ENCODE data around the gene TMEM125. TPM values are rescaled to one million over a fixed set of nuclear protein-coding genes. Genes with fewer than 3 reads are reported as not detected.

Gene TMEM125
- total RNA-seq, 6 donors from 2014 or later, result 144 to 302 (median 227) TPM

DNA sequence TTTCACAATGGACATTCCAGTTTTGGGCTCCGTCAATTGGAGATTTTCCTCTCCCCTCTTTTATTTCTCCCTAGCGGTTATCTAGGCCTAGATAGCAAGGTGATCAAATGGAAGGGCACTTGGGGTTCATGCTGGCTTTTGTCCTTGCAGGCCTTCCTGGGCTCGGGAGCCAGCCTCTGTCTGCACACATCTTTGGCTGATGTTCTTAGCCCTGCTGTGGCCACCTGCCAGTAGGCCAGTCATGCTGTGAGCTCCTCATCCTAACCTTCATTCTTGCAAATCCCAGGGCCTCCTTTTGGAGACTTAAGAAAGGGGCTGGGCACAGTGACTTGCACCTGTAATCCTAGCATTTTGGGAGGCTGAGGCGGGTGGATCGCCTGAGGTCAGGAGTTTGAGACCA is 44.5 kb downstream of the TMEM125 start:
- ATAC-seq (ENCODE audit: low FRiP score in 2 of 2), result no peak
- 92 to 94% methylated on average over 5 of the region's 5 CpGs for WGBS, 2 donors
- H3K4me3 ChIP-seq, result no peak overlapping the region
- TF ChIP-seq EP300 (IDR thresholded peaks at IDR 0.05) (no peak), POLR2AphosphoS5 (IDR thresholded peaks at IDR 0.05) (no peak), POLR2A (IDR thresholded peaks at IDR 0.05) (no peak)
- TF ChIP-seq, protein P1, sequence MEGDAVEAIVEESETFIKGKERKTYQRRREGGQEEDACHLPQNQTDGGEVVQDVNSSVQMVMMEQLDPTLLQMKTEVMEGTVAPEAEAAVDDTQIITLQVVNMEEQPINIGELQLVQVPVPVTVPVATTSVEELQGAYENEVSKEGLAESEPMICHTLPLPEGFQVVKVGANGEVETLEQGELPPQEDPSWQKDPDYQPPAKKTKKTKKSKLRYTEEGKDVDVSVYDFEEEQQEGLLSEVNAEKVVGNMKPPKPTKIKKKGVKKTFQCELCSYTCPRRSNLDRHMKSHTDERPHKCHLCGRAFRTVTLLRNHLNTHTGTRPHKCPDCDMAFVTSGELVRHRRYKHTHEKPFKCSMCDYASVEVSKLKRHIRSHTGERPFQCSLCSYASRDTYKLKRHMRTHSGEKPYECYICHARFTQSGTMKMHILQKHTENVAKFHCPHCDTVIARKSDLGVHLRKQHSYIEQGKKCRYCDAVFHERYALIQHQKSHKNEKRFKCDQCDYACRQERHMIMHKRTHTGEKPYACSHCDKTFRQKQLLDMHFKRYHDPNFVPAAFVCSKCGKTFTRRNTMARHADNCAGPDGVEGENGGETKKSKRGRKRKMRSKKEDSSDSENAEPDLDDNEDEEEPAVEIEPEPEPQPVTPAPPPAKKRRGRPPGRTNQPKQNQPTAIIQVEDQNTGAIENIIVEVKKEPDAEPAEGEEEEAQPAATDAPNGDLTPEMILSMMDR (IDR thresholded peaks at IDR 0.05), result no peak
- H3K36me3 ChIP-seq, result peaks cover 0 to 49% (median 12%) of the 10 kb centered on the region in 4 donors
- H3K27ac ChIP-seq, result no peak overlapping the region
- H3K27me3 ChIP-seq, result no peaks in the 10 kb centered on the region
- no peak for DNase-seq
- H3K9me3 ChIP-seq, result no peaks in the 10 kb centered on the region
- H3K4me1 ChIP-seq, result peaks cover 0 to 6% (median 5%) of the 10 kb centered on the region in 4 donors

DNA sequence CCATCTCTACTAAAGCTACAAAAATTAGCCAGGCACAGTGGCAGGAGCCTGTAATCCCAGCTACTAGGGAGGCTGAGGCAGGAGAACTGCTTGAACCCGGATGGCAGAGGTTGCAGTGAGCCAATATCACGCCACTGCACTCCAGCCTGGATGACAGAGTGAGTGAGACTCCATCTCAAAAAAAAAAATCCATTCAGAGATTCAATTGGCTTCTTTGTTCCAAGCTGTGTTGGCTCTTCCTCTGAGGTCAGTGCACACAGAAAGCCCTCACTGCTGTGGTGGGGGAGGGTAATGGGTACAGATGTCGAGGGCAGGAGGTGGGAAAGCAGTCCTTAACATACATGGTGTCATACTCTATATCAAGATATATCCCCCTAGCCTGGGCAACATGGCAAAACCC is 45.7 kb downstream of the TMEM125 start:
- TF ChIP-seq POLR2AphosphoS5 (IDR thresholded peaks at IDR 0.05) (no peak), POLR2A (IDR thresholded peaks at IDR 0.05) (no peak), EP300 (IDR thresholded peaks at IDR 0.05) (no peak)
- TF ChIP-seq, protein P1 (IDR thresholded peaks at IDR 0.05), result no peak
- no peaks in the 10 kb centered on the region for H3K4me1 ChIP-seq
- ATAC-seq (ENCODE audit: low FRiP score in 2 of 2) (no peak), DNase-seq (no peak)
- no peaks in the 10 kb centered on the region for H3K9me3 ChIP-seq
- H3K36me3 ChIP-seq, result peaks cover 0 to 53% (median 17%) of the 10 kb centered on the region in 4 donors
- no peaks in the 10 kb centered on the region for H3K27me3 ChIP-seq
- H3K27ac ChIP-seq, result no peak overlapping the region
- 86 to 92% methylated on average over 3 of the region's 3 CpGs for WGBS, 2 donors
- H3K4me3 ChIP-seq, result no peak overlapping the region

DNA sequence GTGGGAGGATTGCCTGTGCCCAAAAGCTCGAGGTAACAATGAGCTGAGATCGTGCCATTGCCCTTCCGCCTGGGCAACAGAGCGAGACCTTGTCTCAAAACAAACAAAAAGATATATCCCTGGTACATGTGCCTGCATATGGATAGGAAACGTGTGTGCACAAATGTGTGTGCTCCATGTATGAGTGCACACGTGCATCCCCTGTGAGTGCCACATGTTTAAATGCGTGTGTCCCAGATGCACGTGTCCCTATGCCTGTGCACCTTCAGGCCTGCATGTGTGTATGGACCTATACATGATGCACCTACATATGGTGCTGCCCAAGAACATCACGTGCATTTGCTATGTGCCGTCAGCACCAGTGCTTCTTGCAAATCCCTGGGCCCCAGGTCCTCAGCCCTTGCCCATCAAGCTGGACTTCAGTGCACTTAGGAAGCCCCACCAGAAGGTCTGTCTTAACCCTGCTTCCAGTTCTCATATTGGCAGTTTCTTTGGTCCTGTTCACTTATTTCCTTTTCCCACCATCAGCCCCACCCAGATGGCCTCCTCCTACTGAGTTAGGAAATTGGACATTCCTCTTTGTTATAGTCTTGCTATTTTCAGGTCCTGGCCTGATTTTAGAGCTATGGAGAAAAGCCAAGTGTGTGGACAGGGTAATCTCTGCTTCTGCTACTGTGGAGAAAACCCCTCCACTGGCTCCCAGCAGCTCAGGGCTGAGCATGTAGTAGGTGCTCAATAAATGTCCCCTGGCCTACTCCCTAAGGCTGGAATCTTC is 46.4 kb downstream of the TMEM125 start:
- Histone ChIP-seq H3K27ac (no peak overlapping the region), H3K27me3 (no peaks in the 10 kb centered on the region), H3K4me3 (no peak overlapping the region), H3K9me3 (no peaks in the 10 kb centered on the region), H3K36me3 (peaks cover 0 to 55% (median 18%) of the 10 kb centered on the region in 4 donors), H3K4me1 (no peaks in the 10 kb centered on the region)
- TF ChIP-seq, protein P1 (IDR thresholded peaks at IDR 0.05), result no peak
- TF ChIP-seq POLR2AphosphoS5 (IDR thresholded peaks at IDR 0.05), result no peak
- no peak for TF ChIP-seq EP300 (IDR thresholded peaks at IDR 0.05)
- no peak for TF ChIP-seq POLR2A (IDR thresholded peaks at IDR 0.05)
- WGBS, 2 donors, result 92 to 93% methylated on average over 9 to 10 of the region's 10 CpGs
- DNase-seq (no peak), ATAC-seq (ENCODE audit: low FRiP score in 2 of 2) (no peak)

DNA sequence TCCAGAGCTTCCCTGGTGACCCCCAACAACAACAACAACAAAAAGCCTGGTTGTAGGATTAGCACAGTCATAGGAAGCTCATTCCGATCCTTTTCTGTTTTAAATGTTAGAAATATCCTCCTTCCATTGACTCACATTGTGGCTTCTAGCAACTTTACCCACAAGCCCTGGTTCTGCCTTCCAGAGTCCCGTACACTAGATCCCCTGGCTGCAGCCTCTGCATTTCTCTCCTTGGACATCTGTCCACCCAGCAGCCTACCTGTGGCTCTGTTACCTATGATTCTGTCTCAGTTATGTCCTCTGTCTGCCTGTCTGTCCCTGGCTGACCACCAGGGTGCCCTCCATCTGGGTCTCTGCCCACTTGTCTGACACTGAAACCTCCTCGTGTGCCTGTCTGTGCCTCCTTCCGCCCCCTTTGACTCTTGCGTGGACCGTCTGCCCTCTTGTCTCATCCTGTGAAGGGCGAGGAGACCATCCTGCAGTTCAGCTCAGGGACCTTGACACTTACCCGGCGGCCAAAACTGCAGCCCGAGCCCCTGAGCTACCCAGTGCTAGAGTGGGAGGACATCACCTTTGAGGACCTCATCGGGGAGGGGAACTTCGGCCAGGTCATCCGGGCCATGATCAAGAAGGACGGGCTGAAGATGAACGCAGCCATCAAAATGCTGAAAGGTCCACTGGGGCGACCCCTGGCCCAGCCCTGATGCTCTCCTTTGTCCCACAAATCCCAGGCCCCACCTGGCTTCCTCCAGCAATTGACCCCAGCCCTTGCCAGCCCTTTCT is 47.1 kb downstream of the TMEM125 start:
- ATAC-seq (ENCODE audit: low FRiP score in 2 of 2) (no peak), DNase-seq (peak in 1 of 2 donors; percentile 12)
- H3K36me3 ChIP-seq, result peaks cover 0 to 58% (median 23%) of the 10 kb centered on the region in 4 donors
- TF ChIP-seq, protein P1 (IDR thresholded peaks at IDR 0.05), result peak in 1 of 6 experiments; percentile 14
- no peak for TF ChIP-seq EP300 (IDR thresholded peaks at IDR 0.05)
- WGBS, 2 donors, result 90 to 91% methylated on average over 12 to 15 of the region's 16 CpGs
- H3K27me3 ChIP-seq, result no peaks in the 10 kb centered on the region
- H3K4me1 ChIP-seq, result no peaks in the 10 kb centered on the region
- H3K9me3 ChIP-seq, result no peaks in the 10 kb centered on the region
- no peak overlapping the region for H3K4me3 ChIP-seq
- peak overlapping the region in 1 of 4 donors; percentile 10 for H3K27ac ChIP-seq
